Endodermal cell (in vitro differentiated cells): ENCODE results near the gene KCTD11. TPM values are rescaled to one million over a fixed set of nuclear protein-coding genes. Genes with fewer than 3 reads are reported as not detected.

Source experiments
- DNase-seq: peaks from one replicate; pipeline ENCODE4 v3.0.0-alpha.2; 2017
- H3K27ac ChIP-seq: 2 replicates; pipeline ENCODE4 v1.5.1; 2013; ENCODE audit warnings: mild to moderate bottlenecking, low read depth, low read length, moderate library complexity
- H3K27me3 ChIP-seq: 2 replicates; pipeline ENCODE4 v1.6.1; 2013; ENCODE audit warnings: mild to moderate bottlenecking, low read length, moderate library complexity; ENCODE audit not compliant: insufficient read depth, control insufficient read depth, poor library complexity, severe bottlenecking
- H3K36me3 ChIP-seq: 2 replicates; pipeline ENCODE4 v1.7.0; 2013; ENCODE audit warnings: mild to moderate bottlenecking, low read length, moderate library complexity; ENCODE audit not compliant: control insufficient read depth, insufficient read depth
- H3K4me1 ChIP-seq: one replicate; pipeline ENCODE4 v1.7.0; 2013; ENCODE audit warnings: low read length; ENCODE audit not compliant: control insufficient read depth, insufficient read depth
- H3K4me3 ChIP-seq: 2 replicates; pipeline ENCODE4 v1.5.1; 2013; ENCODE audit warnings: mild to moderate bottlenecking, low read length, moderate library complexity
- H3K9ac ChIP-seq: 2 replicates; pipeline ENCODE4 v1.6.1; 2013; ENCODE audit warnings: mild to moderate bottlenecking, low read length, moderate library complexity; ENCODE audit not compliant: poor library complexity, severe bottlenecking; ENCODE audit errors: extremely low read depth
- H3K9me3 ChIP-seq: 2 replicates; pipeline ENCODE4 v1.6.1; 2013; ENCODE audit warnings: mild to moderate bottlenecking, low read length, moderate library complexity; ENCODE audit not compliant: control insufficient read depth
- H3K27ac Mint-ChIP-seq: 2 replicates; pipeline ENCODE4 v1.8.0; 2020; ENCODE audit warnings: mixed read lengths
- H3K27me3 Mint-ChIP-seq: 2 replicates; pipeline ENCODE4 v1.8.0; 2021; ENCODE audit warnings: mild to moderate bottlenecking, mixed read lengths; ENCODE audit not compliant: insufficient read depth
- H3K36me3 Mint-ChIP-seq: 2 replicates; pipeline ENCODE4 v1.8.0; 2020; ENCODE audit warnings: low read depth, mixed read lengths
- H3K4me1 Mint-ChIP-seq: 2 replicates; pipeline ENCODE4 v1.8.0; 2020; ENCODE audit warnings: mixed read lengths
- H3K4me3 Mint-ChIP-seq: 2 replicates; pipeline ENCODE4 v1.8.0; 2020; ENCODE audit warnings: mild to moderate bottlenecking, moderate library complexity, mixed read lengths
- H3K9me3 Mint-ChIP-seq: 2 replicates; pipeline ENCODE4 v1.8.0; 2020; ENCODE audit warnings: mild to moderate bottlenecking, mixed read lengths
- CTCF ChIP-seq: fragments of 200-600 bp; sonication (generic); conservative IDR thresholded peaks from 2 replicates; pipeline ENCODE4 v1.5.0; 2021; ENCODE audit warnings: antibody characterized with exemption, mild to moderate bottlenecking
- WGBS, 2 experiments: methylation state at CpG; one replicate each; pipeline versions ENCODE4 v1.1.5 to v1.1.7; 2013; ENCODE audit warnings: missing lambda C conversion rate in 2 of 2, mixed read lengths in 1 of 2; ENCODE audit not compliant: insufficient coverage in 1 of 2, insufficient read length in 1 of 2; 5-methylcytosine and 5-hydroxymethylcytosine counted together
- total RNA-seq, 2 donors: library from RNA; stranded (reverse); fragmentation: NEBNext Ultra II Directional in 1 of 2; extraction: Animal tissue kit (Norgen Biotek cat#: 25700) in 1 of 2; gene quantifications; 2 replicates in 1 of 2; 3 replicates in 1 of 2; pipeline ENCODE4 v1.2.1, GENCODE V29; 2021

KCTD11 gene
- total RNA-seq, 2 donors from 2014 or later, result 7.1 to 8.4 TPM

GRCh38 chr17:7396147-7396546, 44.2 kb downstream of the KCTD11 start:
- no peak for TF ChIP-seq CTCF
- Histone ChIP-seq H3K27me3 (no peaks in the 10 kb centered on the region), H3K4me3 (no peak overlapping the region), H3K4me1 (peaks cover 3% of the 10 kb centered on the region), H3K27ac (no peak overlapping the region), H3K9ac (no peak overlapping the region), H3K9me3 (no peaks in the 10 kb centered on the region), H3K36me3 (peaks cover 12% of the 10 kb centered on the region)
- Mint-ChIP-seq H3K27ac (no peak overlapping the region), H3K4me3 (no peak overlapping the region), H3K4me1 (peaks cover 4% of the 10 kb centered on the region), H3K27me3 (peaks cover 12% of the 10 kb centered on the region), H3K36me3 (peaks cover 5% of the 10 kb centered on the region), H3K9me3 (no peaks in the 10 kb centered on the region)
- DNase-seq, result peak; percentile 46
- WGBS, 2 experiments, result 90 to 94% methylated on average over 3 to 4 of the region's 4 CpGs

- Mint-ChIP-seq H3K4me3 (no peak overlapping the region), H3K4me1 (peaks cover 14% of the 10 kb centered on the region), H3K27me3 (peaks cover 9% of the 10 kb centered on the region), H3K27ac (no peak overlapping the region), H3K36me3 (peaks cover 10% of the 10 kb centered on the region), H3K9me3 (no peaks in the 10 kb centered on the region)
- H3K4me1 ChIP-seq, result peaks cover under 1% of the 10 kb centered on the region
- no peak for DNase-seq
- TF ChIP-seq CTCF, result no peak
- 84 to 100% methylated on average over 1 of the region's 2 CpGs for WGBS, 2 experiments
- no peak overlapping the region for H3K27ac ChIP-seq
- no peaks in the 10 kb centered on the region for H3K27me3 ChIP-seq
- no peaks in the 10 kb centered on the region for H3K9me3 ChIP-seq
- peaks cover 5% of the 10 kb centered on the region for H3K36me3 ChIP-seq
- H3K4me3 ChIP-seq, result no peak overlapping the region
- H3K9ac ChIP-seq, result no peak overlapping the region
Observed at GRCh38 chr17:7398612-7399011, 46.6 kb downstream of the KCTD11 start.

GRCh38 chr17:7403043-7403726, 51.2 kb downstream of the KCTD11 start:
- DNase-seq, result no peak
- 23 to 50% methylated on average over 6 to 16 of the region's 16 CpGs for WGBS, 2 experiments
- Mint-ChIP-seq H3K4me1 (peaks cover 20% of the 10 kb centered on the region), H3K9me3 (no peaks in the 10 kb centered on the region), H3K36me3 (peaks cover 10% of the 10 kb centered on the region), H3K4me3 (peak overlapping the region; percentile 77), H3K27me3 (peaks cover 7% of the 10 kb centered on the region), H3K27ac (peak overlapping the region; percentile 95)
- H3K4me1 ChIP-seq, result no peaks in the 10 kb centered on the region
- no peak for TF ChIP-seq CTCF
- no peaks in the 10 kb centered on the region for H3K9me3 ChIP-seq
- peak overlapping the region; percentile 62 for H3K9ac ChIP-seq
- peak overlapping the region; percentile 77 for H3K27ac ChIP-seq
- peaks cover 5% of the 10 kb centered on the region for H3K36me3 ChIP-seq
- H3K4me3 ChIP-seq, result peak overlapping the region; percentile 88
- no peaks in the 10 kb centered on the region for H3K27me3 ChIP-seq
